ENCODE results near the gene UNC5B. TPM values are rescaled to one million over a fixed set of nuclear protein-coding genes. Genes with fewer than 3 reads are reported as not detected.

Gene UNC5B
- total RNA-seq, 1 donor, result 20.6 TPM

DNA sequence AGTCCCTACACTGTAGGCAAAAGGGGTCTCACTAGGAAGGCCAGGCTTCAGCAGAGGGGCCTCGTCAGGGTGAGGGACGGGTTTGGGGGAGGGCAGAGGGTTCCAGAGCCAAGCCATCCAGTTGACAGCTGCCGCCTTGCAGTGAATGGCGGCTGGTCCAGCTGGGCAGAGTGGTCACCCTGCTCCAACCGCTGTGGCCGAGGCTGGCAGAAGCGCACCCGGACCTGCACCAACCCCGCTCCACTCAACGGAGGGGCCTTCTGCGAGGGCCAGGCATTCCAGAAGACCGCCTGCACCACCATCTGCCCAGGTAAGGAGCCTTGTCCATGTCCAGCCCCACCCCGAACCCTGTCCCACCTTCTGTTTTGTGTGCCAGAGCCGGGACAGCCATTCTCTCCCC lies 75.1 kb downstream of the UNC5B start:
- TF ChIP-seq, protein P1, sequence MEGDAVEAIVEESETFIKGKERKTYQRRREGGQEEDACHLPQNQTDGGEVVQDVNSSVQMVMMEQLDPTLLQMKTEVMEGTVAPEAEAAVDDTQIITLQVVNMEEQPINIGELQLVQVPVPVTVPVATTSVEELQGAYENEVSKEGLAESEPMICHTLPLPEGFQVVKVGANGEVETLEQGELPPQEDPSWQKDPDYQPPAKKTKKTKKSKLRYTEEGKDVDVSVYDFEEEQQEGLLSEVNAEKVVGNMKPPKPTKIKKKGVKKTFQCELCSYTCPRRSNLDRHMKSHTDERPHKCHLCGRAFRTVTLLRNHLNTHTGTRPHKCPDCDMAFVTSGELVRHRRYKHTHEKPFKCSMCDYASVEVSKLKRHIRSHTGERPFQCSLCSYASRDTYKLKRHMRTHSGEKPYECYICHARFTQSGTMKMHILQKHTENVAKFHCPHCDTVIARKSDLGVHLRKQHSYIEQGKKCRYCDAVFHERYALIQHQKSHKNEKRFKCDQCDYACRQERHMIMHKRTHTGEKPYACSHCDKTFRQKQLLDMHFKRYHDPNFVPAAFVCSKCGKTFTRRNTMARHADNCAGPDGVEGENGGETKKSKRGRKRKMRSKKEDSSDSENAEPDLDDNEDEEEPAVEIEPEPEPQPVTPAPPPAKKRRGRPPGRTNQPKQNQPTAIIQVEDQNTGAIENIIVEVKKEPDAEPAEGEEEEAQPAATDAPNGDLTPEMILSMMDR (IDR thresholded peaks at IDR 0.05; ENCODE audit: insufficient read depth, low read length), result no peak
- H3K4me3 ChIP-seq (ENCODE audit: low read depth, low read length), result no peak overlapping the region
- DNase-seq (ENCODE audit: low read depth), result no peak

DNA sequence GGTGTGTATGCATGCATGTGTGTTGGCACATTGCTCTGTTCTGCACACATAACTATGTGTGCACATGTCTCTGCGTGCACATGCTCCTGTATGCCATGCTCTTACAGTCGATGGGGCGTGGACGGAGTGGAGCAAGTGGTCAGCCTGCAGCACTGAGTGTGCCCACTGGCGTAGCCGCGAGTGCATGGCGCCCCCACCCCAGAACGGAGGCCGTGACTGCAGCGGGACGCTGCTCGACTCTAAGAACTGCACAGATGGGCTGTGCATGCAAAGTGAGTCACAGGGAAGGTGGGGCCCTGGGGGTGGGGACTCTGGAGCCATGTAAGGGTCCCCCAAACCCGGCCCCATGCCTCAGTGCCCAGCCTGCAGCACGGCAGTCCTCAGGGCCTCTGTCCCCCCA lies 76.1 kb downstream of the UNC5B start:
- no peak overlapping the region for H3K4me3 ChIP-seq (ENCODE audit: low read depth, low read length)
- no peak for DNase-seq (ENCODE audit: low read depth)
- TF ChIP-seq, protein P1 (IDR thresholded peaks at IDR 0.05; ENCODE audit: insufficient read depth, low read length), result no peak

DNA sequence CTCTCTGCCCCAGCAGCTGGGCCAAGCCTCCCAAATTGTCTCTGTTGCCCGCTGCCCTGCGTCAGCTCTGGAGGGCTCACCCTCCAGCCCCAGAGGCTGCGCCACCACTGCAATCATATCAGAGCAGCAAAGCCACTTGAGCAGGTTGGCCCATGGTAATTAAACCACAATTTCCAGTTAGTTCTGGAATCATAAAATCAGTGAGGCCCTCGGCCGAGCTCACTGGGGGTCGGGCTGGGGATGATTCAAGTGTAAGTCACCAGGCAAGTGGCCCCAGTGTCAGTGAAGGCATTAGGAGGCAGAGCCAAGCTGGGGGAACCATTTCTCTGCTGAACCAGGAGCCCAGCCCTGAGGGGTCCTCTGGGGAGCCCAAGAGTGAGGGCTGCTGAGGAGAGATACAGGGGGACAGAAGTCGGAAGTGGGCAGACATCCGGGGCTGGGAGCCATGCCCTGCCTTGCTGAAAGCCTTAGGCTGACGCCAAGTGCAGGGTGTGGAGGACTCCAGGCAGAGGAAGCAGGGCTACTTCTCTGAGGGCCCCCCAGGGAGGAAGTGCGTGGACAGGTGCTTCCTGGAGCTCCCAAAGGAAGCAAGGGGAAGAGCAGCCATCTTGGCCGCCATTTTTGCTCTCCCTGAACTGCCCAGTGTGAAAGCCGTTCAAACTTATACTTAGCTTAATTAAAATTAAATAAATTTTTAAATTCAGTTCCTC lies 77.2 kb downstream of the UNC5B start:
- no peak for DNase-seq (ENCODE audit: low read depth)
- TF ChIP-seq, protein P1 (IDR thresholded peaks at IDR 0.05; ENCODE audit: insufficient read depth, low read length), result no peak

DNA sequence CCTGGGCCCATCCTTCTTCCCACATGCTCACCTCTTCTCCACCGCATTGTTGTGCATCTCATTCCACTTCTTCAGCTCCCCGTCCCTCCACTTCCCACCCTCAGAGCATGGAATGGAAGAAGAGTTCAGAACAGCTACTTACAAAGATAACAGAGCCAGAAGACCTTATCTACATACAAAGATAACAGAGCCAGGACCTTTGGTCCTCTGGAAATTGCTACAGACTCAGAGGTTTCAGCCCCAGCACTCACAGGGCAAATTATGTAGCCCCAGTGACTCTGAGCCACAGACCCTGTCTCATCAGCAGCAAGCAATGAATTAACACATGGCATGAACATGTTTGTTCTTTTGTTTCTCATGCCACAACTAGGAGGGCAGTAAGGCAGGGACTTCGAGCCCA lies 78.0 kb downstream of the UNC5B start:
- no peak for DNase-seq (ENCODE audit: low read depth)
- H3K4me3 ChIP-seq (ENCODE audit: low read depth, low read length), result no peak overlapping the region
- TF ChIP-seq, protein P1 (IDR thresholded peaks at IDR 0.05; ENCODE audit: insufficient read depth, low read length), result no peak

More for the DNA sequence above, 77.2 kb downstream of the UNC5B start:
- no peak overlapping the region for H3K4me3 ChIP-seq (ENCODE audit: low read depth, low read length)

DNA sequence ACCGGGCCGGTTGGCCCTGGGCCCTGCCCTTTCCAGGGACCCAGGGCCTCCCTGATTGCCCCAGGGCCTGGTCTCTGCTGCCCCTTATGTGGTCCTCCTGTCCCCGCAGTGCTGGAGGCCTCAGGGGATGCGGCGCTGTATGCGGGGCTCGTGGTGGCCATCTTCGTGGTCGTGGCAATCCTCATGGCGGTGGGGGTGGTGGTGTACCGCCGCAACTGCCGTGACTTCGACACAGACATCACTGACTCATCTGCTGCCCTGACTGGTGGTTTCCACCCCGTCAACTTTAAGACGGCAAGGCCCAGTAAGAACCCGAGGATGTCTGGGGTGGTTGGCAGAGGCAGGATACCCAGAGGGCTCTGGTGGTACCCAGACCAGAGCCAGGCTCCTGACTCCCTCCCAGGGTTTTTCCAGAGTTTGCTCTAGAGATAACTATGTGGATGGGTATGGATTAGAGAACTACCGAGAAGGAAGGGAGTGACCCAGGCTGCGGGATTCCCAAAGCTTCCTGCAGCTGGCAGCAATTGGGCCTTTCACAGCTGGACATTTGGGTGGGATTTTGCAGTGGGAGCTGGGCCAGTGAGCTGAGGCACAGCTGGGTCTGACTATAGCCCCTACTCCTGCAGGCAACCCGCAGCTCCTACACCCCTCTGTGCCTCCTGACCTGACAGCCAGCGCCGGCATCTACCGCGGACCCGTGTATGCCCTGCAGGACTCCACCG lies 78.6 kb downstream of the UNC5B start:
- no peak for DNase-seq (ENCODE audit: low read depth)
- H3K4me3 ChIP-seq (ENCODE audit: low read depth, low read length), result no peak overlapping the region
- TF ChIP-seq, protein P1 (IDR thresholded peaks at IDR 0.05; ENCODE audit: insufficient read depth, low read length), result no peak

DNA sequence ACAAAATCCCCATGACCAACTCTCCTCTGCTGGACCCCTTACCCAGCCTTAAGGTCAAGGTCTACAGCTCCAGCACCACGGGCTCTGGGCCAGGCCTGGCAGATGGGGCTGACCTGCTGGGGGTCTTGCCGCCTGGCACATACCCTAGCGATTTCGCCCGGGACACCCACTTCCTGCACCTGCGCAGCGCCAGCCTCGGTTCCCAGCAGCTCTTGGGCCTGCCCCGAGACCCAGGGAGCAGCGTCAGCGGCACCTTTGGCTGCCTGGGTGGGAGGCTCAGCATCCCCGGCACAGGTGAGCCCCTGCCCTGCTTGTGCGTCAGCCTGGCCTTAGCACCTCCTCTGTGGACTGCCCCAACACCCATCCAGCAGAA lies 79.1 kb downstream of the UNC5B start:
- no peak for DNase-seq (ENCODE audit: low read depth)
- no peak overlapping the region for H3K4me3 ChIP-seq (ENCODE audit: low read depth, low read length)
- TF ChIP-seq, protein P1 (IDR thresholded peaks at IDR 0.05; ENCODE audit: insufficient read depth, low read length), result no peak
